ENCODE measurements around the gene MAP7D2.

DNA sequence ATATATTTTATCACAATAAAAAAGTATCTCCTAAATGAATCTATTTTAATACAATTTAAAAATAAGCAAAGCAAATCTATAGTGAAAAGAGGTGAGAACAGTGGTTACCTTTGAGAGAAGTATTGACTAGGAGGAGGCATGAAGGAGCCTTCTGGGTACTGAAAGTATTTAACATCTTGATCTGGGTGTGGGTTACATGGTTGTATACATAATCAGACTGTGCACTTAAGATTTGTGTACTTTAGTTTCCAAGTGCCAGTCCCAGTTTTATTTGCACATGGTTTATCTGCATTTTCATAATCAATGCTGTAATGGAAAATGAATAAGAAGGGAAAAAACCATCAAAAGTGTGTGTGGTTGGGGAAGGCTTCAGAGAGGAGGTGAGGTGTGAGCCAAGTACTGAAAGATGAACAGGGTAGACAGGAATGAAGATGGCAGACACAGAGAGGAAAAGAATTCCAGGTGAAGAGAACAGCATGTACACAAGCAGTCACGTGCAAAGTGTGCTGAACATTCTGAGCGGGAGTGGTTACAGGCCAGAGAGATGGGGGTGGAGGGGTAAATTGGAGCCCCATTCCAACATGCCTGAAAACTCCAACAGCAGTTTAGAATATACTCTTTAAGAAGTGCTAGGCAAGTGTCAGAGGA, 14.6 kb downstream of the MAP7D2 start:
- no peak for TF ChIP-seq POLR2A (IDR thresholded peaks at IDR 0.05)
- TF ChIP-seq, protein P1, sequence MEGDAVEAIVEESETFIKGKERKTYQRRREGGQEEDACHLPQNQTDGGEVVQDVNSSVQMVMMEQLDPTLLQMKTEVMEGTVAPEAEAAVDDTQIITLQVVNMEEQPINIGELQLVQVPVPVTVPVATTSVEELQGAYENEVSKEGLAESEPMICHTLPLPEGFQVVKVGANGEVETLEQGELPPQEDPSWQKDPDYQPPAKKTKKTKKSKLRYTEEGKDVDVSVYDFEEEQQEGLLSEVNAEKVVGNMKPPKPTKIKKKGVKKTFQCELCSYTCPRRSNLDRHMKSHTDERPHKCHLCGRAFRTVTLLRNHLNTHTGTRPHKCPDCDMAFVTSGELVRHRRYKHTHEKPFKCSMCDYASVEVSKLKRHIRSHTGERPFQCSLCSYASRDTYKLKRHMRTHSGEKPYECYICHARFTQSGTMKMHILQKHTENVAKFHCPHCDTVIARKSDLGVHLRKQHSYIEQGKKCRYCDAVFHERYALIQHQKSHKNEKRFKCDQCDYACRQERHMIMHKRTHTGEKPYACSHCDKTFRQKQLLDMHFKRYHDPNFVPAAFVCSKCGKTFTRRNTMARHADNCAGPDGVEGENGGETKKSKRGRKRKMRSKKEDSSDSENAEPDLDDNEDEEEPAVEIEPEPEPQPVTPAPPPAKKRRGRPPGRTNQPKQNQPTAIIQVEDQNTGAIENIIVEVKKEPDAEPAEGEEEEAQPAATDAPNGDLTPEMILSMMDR (IDR thresholded peaks at IDR 0.05), result no peak

Data from tibial nerve (tissue), 3 donors.